Stimulated activated CD4-positive, alpha-beta T cell treated with anti-CD3 and anti-CD28 coated beads, Interleukin-4, amount 100 ng/mL, for 24 hours (primary cell): Measurements from ENCODE around the gene POU2F3.

Experiments
- DNase-seq: peaks from one replicate; pipeline ENCODE4 v3.0.0-alpha.2; 2020

The POU2F3 gene

GRCh38 chr11:120342678-120343077, 102.7 kb downstream of the POU2F3 start:
- DNase-seq: no peak

- DNase-seq: no peak
These were observed 103.5 kb downstream of the POU2F3 start for GRCh38 chr11:120343429-120343828.

GRCh38 chr11:120344302-120345004, 104.5 kb downstream of the POU2F3 start:
- DNase-seq: peak; percentile 52

- no peak for DNase-seq
These were observed 106.3 kb downstream of the POU2F3 start for GRCh38 chr11:120346233-120346632.

- no peak for DNase-seq
These were observed 110.7 kb downstream of the POU2F3 start for GRCh38 chr11:120350637-120351036.

- DNase-seq: no peak
These were observed 112.5 kb downstream of the POU2F3 start for GRCh38 chr11:120352405-120352804.

GRCh38 chr11:120354068-120354467, 114.1 kb downstream of the POU2F3 start:
- DNase-seq: no peak

GRCh38 chr11:120354779-120355178, 114.8 kb downstream of the POU2F3 start:
- DNase-seq: no peak

GRCh38 chr11:120357620-120358019, 117.7 kb downstream of the POU2F3 start:
- no peak for DNase-seq

- no peak for DNase-seq
These were observed 118.8 kb downstream of the POU2F3 start for GRCh38 chr11:120358729-120359128.

- no peak for DNase-seq
These were observed 123.5 kb downstream of the POU2F3 start for GRCh38 chr11:120363436-120363835.

GRCh38 chr11:120365512-120365911, 125.6 kb downstream of the POU2F3 start:
- DNase-seq: no peak
